ENCODE measurements around the gene ALLC. TPM values are rescaled to one million over a fixed set of nuclear protein-coding genes. Genes with fewer than 3 reads are reported as not detected.

ALLC gene
- total RNA-seq, 1 donor from 2014 or later = not detected

- no peak for TF ChIP-seq CTCF (IDR thresholded peaks at IDR 0.05)
- H3K4me1 Mint-ChIP-seq (ENCODE audit: unreplicated experiment) = peaks cover 2% of the 10 kb centered on the region
- H3K4me3 Mint-ChIP-seq (ENCODE audit: unreplicated experiment) = no peak overlapping the region
- H3K36me3 Mint-ChIP-seq (ENCODE audit: unreplicated experiment) = no peaks in the 10 kb centered on the region
- H3K27me3 Mint-ChIP-seq (ENCODE audit: unreplicated experiment) = peaks cover 1% of the 10 kb centered on the region
- no peak for DNase-seq (ENCODE audit: extremely low spot score, unreplicated experiment)
- no peak overlapping the region for H3K27ac Mint-ChIP-seq (ENCODE audit: unreplicated experiment)
- H3K9me3 Mint-ChIP-seq (ENCODE audit: unreplicated experiment) = no peaks in the 10 kb centered on the region
These were observed 12.1 kb upstream of the ALLC start for GRCh38 chr2:3645745-3646389.

GRCh38 chr2:3646446-3646845 lies 11.6 kb upstream of the ALLC start:
- Mint-ChIP-seq H3K27me3 (ENCODE audit: unreplicated experiment) (peaks cover 3% of the 10 kb centered on the region), H3K36me3 (ENCODE audit: unreplicated experiment) (no peaks in the 10 kb centered on the region), H3K27ac (ENCODE audit: unreplicated experiment) (no peak overlapping the region), H3K9me3 (ENCODE audit: unreplicated experiment) (no peaks in the 10 kb centered on the region), H3K4me3 (ENCODE audit: unreplicated experiment) (no peak overlapping the region), H3K4me1 (ENCODE audit: unreplicated experiment) (peaks cover 4% of the 10 kb centered on the region)
- DNase-seq (ENCODE audit: extremely low spot score, unreplicated experiment) = no peak
- no peak for TF ChIP-seq CTCF (IDR thresholded peaks at IDR 0.05)

- no peak for DNase-seq (ENCODE audit: extremely low spot score, unreplicated experiment)
- H3K36me3 Mint-ChIP-seq (ENCODE audit: unreplicated experiment) = no peaks in the 10 kb centered on the region
- H3K4me3 Mint-ChIP-seq (ENCODE audit: unreplicated experiment) = no peak overlapping the region
- no peak for TF ChIP-seq CTCF (IDR thresholded peaks at IDR 0.05)
- peaks cover 7% of the 10 kb centered on the region for H3K27me3 Mint-ChIP-seq (ENCODE audit: unreplicated experiment)
- peaks cover 4% of the 10 kb centered on the region for H3K4me1 Mint-ChIP-seq (ENCODE audit: unreplicated experiment)
- H3K27ac Mint-ChIP-seq (ENCODE audit: unreplicated experiment) = no peak overlapping the region
- H3K9me3 Mint-ChIP-seq (ENCODE audit: unreplicated experiment) = no peaks in the 10 kb centered on the region
These were observed 10.8 kb upstream of the ALLC start for GRCh38 chr2:3647246-3647645.

- no peak for DNase-seq (ENCODE audit: extremely low spot score, unreplicated experiment)
- no peak for TF ChIP-seq CTCF (IDR thresholded peaks at IDR 0.05)
- Mint-ChIP-seq H3K9me3 (ENCODE audit: unreplicated experiment) (no peaks in the 10 kb centered on the region), H3K27ac (ENCODE audit: unreplicated experiment) (no peak overlapping the region), H3K27me3 (ENCODE audit: unreplicated experiment) (peaks cover 7% of the 10 kb centered on the region), H3K36me3 (ENCODE audit: unreplicated experiment) (no peaks in the 10 kb centered on the region), H3K4me1 (ENCODE audit: unreplicated experiment) (peaks cover 4% of the 10 kb centered on the region), H3K4me3 (ENCODE audit: unreplicated experiment) (no peak overlapping the region)
These were observed 10.0 kb upstream of the ALLC start for GRCh38 chr2:3647831-3648651.

- Mint-ChIP-seq H3K4me1 (ENCODE audit: unreplicated experiment) (peaks cover 4% of the 10 kb centered on the region), H3K27ac (ENCODE audit: unreplicated experiment) (no peak overlapping the region), H3K9me3 (ENCODE audit: unreplicated experiment) (no peaks in the 10 kb centered on the region), H3K27me3 (ENCODE audit: unreplicated experiment) (peaks cover 7% of the 10 kb centered on the region), H3K36me3 (ENCODE audit: unreplicated experiment) (no peaks in the 10 kb centered on the region), H3K4me3 (ENCODE audit: unreplicated experiment) (no peak overlapping the region)
- DNase-seq (ENCODE audit: extremely low spot score, unreplicated experiment) = no peak
- no peak for TF ChIP-seq CTCF (IDR thresholded peaks at IDR 0.05)
These were observed 9.3 kb upstream of the ALLC start for GRCh38 chr2:3648652-3649177.
